ENCODE results near the gene FRMD3.

The FRMD3 gene

DNA sequence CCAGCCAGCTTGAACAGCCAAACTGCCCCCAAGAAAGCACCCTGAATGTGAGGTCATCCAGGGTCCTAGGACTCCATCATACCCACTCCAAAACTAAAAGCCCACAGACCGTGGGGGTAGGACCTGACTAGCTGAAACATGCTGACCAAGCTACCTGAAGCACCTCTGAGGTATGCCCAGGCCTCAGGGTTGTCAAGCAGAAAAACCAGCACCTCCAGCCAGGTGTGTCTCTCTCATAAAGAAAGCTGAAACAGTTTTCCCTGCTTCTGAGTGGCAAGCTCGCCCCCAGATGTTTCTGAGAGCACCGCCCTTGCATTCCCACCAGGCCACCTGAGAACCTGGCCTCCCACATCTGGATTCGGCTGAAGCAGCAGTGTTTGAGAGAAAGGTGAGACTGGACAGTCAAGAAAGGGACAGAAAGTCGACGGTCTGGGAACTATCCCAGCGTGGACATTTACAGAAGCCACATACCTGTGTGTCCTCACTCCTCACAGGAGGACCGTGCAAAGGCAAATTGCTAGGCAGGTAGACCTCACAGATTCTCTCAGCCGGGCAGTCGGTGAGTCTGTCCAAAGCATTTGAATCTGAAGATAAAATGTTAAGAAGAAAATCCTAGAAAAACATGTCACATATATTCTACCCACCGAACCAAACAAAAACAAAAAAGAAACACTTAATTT lies 319.6 kb downstream of the FRMD3 start:
- DNase-seq, result no peak

DNA sequence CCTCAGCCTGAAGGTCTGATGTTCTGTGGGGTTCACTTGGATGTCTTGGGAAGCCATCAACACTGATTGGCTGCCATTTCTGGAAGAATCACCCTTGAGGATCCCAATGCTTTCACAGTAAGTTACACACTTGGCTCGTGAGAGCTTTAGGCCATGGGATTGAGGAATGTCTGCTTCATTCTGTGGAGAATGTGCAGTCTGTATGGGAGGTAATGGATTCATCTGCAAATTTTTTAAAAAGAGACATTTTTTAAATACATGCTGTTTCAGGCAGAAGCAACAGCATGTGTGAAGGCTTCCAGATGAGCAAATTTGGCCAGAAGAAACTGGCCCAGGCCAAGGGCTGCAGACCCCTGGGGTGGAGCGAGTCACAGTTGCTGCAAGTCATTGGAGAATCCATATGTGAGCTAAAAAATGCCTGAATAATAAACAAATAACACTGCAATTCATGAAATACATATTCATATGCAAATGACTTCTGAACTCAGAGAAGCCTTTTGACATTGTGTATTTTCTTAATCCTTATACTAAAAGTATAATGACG lies 328.9 kb downstream of the FRMD3 start:
- no peak for DNase-seq

DNA sequence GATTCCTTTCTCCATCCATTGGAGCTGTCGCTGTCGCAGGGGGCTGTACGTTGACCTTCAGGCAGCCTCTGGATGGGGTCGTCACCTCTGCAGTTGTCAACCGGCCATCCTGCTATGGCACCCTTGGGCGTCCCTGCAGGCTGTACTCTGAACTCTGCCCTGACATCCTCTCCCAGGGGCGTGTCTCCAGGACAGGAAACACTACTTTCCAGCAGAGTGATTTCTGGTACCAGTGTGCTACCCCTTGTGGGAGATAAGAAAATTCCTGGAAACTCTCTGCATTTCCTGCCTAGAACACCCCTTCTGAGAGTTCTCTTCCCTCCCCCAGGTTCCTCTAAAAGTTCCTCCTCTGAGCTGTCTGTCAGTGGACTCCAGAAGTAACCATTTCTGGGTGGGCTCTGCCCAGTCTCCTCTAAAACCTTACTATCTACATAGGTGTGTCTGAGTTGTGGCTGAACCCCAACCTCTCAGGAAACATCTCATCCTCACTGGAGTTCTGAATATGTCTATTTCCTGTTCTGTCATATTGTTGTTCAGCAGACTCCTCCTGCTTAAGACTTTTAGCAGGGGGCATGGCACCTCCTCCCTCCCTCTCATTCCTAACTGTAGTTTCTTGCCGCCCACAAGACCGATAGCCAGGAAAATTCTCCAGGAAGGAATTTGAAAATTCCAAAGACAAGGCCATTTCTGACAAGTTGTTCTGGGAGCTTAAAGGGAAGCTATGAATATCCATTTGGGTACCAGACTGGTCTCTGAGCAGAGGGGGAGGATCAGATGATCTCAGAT lies 329.9 kb downstream of the FRMD3 start:
- DNase-seq, result no peak

DNA sequence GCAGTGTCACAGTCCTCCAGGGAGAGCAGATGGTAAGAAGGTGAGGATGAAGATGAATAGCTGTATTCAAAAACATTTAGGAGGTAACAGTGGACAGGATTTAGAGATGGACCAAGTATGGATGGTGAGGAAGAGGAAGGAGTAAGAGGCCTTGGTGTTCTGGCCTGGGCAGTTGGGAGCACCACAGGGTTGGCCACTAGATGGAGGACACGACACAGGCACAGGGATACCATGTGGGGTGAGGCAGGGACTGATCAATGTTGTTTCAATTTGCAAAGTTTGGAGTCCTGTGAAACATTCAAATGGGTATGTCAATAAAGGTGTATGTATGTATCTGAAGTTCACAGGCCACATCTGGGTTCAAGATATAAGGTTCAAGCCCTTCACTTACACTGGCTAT lies 334.2 kb downstream of the FRMD3 start:
- no peak for DNase-seq

DNA sequence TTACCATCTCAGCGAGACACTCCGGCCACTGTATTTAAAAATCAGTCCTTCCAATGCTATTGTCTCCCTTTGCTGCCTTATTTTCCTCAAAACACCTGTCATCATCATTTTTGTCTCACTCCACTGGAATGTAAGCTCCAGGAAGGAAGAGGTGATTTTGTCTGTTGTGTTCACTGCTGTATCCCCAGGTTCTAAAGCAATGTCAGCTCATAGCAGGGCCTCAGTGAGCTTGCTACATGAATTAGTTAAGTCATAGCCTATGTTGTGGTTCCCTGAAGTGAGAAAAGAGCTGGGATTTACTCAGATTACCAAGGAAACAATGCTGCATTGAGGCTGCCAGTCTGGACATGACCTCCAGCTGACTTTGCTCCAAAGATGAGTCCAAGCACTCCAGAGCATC lies 337.7 kb downstream of the FRMD3 start:
- DNase-seq, result no peak

DNA sequence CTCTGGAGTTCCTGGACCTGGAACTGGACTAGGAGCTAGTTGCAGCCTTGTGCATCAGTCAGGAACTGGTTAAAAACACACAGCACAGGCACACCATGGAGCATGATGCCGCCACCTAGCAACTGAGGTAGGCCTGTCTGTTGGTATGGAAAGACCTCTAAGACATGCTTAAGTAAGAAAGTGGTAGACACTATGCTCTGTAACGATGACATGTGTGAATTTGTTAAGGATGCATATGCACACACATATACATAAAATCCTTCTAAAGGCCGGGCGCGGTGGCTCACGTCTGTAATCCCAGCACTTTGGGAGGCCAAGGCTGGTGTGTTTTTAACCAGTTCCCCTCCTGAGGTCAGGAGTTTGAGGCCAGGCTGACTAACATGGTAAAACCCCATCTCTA lies 338.4 kb downstream of the FRMD3 start:
- DNase-seq, result no peak

DNA sequence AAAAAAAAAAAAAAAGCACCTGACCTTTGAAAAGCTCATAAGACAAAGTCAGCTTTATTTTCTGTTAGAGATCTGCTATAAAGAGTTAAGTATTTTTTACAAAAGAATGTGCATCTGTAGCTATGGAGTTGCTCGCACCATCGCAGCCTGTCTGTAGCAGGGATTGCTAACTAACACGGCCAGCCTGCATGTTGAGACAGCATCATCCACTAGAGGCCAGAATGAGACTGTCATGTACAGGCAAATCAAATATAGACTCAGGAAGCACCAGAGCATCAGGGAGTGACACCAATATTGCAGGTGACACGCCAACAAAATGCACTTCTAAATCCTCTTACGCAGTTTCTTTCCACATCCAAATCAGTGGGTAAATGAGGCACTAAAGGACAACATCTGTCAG lies 339.0 kb downstream of the FRMD3 start:
- peak; percentile 32 for DNase-seq

DNA sequence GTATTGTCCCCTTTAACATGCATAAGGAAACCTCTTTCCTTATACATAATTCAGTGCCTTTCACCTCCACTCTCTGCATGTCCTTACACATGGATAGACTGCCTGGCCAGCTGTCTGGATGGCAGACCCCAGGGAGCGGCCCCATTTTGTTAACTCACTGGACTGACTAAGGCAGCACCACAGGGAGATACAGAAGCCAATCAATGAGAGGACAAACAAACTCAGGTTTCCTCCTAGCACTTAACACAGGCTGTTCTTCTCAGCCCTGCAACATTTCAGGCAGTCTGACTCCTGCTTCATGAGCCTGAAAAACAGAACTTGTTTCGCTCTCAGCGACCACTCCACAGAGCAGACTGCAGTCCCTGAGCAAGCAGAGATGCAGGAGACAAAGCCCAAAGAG lies 339.8 kb downstream of the FRMD3 start:
- DNase-seq, result no peak

DNA sequence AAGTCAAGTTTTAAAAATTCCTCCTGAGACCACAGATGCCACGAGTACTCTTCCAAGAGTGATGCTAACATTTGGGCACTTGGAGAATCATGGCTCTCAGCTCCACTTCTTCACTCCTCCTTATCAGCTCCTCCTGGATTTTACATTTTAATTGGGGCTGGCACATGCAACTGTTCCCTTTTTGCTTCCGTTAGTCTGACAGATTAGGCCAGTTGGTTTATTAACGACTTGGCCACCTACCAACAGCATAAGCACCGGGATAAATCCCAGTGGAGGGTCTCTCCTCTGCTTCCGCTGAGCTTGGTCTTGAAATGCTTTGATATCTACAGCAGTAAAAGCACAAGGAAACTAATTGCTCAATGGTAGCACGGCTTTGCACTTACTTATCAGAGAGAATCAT lies 340.6 kb downstream of the FRMD3 start:
- no peak for DNase-seq

DNA sequence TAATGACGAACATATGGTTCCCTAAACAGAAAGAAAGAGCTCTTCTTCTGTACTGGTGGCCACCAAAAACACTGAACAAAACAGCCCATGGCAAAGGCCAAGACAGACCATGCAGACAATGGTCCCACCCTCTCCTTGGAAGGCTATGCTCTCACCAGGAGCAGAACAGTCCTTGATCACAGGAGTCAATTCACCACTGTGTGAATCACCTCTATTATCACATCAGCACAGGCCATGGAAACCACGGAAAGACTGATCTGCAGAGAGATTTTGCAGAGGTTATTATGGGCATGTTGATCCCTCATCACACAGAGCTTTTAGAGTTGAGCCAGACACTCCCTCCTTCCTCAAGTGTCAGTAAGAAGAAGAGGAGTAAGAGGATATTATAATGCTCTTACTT lies 341.3 kb downstream of the FRMD3 start:
- no peak for DNase-seq
